ENCODE measurements around the gene ZNF200. TPM values are rescaled to one million over a fixed set of nuclear protein-coding genes. Genes with fewer than 3 reads are reported as not detected.

ZNF200 gene
- total and polyA plus RNA-seq, 2 donors (not counting 1 experiment from before 2014, with no cell fraction given) = 5.9 to 8.1 TPM

DNA sequence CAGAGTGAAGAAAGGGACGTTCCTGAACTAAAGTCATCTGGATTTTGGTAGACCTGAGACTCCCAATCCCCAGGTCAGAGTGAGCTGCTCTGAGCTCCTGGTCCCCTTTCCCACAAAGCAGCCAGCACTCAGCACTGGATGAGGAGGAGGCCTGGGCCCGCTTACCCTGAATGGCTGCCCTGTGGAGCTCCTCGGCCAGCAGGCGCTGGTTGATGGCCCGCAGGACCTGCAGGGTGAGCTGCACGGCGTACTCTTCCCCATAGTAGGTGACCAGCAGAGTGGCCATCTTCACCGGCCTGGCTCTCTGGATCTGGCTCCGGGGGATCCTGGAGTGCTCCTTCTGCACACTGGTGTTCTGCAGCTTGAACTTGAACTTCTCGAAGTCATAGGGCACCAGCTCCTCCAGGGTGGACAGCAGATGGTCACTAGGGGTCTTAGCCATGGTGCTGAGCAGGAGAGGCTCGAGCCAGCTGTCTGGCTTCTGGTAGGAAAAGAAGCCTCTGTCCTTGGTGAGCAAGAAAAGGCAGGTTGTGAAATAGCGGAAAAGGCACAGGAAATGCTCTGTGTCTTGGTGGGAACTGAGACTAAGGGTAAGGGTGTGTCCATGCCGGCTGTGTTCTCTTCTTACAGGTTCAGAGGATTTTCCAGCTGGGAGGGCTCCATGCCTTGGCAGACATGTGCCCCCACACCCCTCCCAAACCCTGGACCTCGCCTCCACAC lies 21.3 kb upstream of the ZNF200 start, which contains the start of gene MEFV:
MEFV (minus strand) TSS at position 488 of the 720 bp plus-strand sequence; CDS start at position 442, 46 bp downstream.
- no peak within 1 kb of the TSS for H3K4me2 ChIP-seq (ENCODE audit: extremely low read depth, insufficient read depth, low read length)

DNA sequence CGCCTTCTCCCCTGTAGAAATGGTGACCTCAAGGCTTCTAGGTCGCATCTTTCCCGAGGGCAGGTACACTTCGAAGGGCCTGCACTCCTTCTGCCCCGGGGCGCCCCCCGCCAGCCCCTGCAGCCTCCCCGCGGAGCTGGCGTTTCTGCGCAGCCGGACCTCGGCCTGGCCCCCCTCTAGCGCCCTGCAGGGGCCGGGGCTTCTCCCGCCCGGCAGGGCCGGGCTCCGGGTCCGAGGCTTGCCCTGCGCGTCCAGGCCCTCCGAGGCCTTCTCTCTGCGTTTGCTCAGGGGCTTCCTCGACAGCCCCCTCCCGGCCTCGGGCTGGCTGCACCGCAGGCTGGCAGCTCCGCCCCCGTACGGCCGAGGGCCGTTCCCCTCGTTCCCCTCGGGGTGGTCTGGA lies 19.4 kb upstream of the ZNF200 start:
- DNase-seq (ENCODE audit: low read depth in 2 of 2) = no peak
- TF ChIP-seq, protein P1, sequence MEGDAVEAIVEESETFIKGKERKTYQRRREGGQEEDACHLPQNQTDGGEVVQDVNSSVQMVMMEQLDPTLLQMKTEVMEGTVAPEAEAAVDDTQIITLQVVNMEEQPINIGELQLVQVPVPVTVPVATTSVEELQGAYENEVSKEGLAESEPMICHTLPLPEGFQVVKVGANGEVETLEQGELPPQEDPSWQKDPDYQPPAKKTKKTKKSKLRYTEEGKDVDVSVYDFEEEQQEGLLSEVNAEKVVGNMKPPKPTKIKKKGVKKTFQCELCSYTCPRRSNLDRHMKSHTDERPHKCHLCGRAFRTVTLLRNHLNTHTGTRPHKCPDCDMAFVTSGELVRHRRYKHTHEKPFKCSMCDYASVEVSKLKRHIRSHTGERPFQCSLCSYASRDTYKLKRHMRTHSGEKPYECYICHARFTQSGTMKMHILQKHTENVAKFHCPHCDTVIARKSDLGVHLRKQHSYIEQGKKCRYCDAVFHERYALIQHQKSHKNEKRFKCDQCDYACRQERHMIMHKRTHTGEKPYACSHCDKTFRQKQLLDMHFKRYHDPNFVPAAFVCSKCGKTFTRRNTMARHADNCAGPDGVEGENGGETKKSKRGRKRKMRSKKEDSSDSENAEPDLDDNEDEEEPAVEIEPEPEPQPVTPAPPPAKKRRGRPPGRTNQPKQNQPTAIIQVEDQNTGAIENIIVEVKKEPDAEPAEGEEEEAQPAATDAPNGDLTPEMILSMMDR (conservative IDR thresholded peaks at IDR 0.05 in 1 of 2, IDR thresholded peaks at IDR 0.05 in 1 of 2; ENCODE audit: low read depth in 1 of 2, low read length in 2 of 2) = no peak
- TF ChIP-seq EZH2 (IDR thresholded peaks at IDR 0.05; ENCODE audit: low read length, missing control alignments) = no peak
- Histone ChIP-seq H3K79me2 (ENCODE audit: control insufficient read depth, insufficient read depth, low read length) (no peaks in the 10 kb centered on the region), H3K9ac (ENCODE audit: insufficient read depth, low read length) (no peak overlapping the region), H3K4me2 (ENCODE audit: extremely low read depth, insufficient read depth, low read length) (no peak overlapping the region), H4K20me1 (ENCODE audit: control insufficient read depth, extremely low read depth, insufficient read depth, low read length) (no peaks in the 10 kb centered on the region), H2AFZ (ENCODE audit: low read length) (no peak overlapping the region), H3K4me1 (ENCODE audit: control insufficient read depth, extremely low read depth, insufficient read depth, low read length) (no peaks in the 10 kb centered on the region), H3K27me3 (ENCODE audit: control insufficient read depth, insufficient read depth, low read length) (no peaks in the 10 kb centered on the region), H3K4me3 (replicated peaks in 1 of 4; ENCODE audit: control extremely low read depth in 1 of 4, insufficient read depth in 1 of 4, low read depth in 3 of 4, low read length in 4 of 4) (no peak overlapping the region), H3K27ac (ENCODE audit: insufficient read depth, low read length) (no peak overlapping the region), H3K9me3 (ENCODE audit: control insufficient read depth, insufficient read depth, low read depth, low read length) (no peaks in the 10 kb centered on the region), H3K36me3 (ENCODE audit: control insufficient read depth, insufficient read depth, low read length) (no peaks in the 10 kb centered on the region)

More for the DNA sequence above, 21.3 kb upstream of the ZNF200 start, which contains the start of gene MEFV:
- Histone ChIP-seq H3K79me2 (ENCODE audit: control insufficient read depth, insufficient read depth, low read length) (no peaks in the 10 kb centered on the region), H4K20me1 (ENCODE audit: control insufficient read depth, extremely low read depth, insufficient read depth, low read length) (no peaks in the 10 kb centered on the region), H3K27ac (ENCODE audit: insufficient read depth, low read length) (no peak within 1 kb of the TSS), H3K36me3 (ENCODE audit: control insufficient read depth, insufficient read depth, low read length) (no peaks in the 10 kb centered on the region), H3K9ac (ENCODE audit: insufficient read depth, low read length) (no peak within 1 kb of the TSS), H3K4me1 (ENCODE audit: control insufficient read depth, extremely low read depth, insufficient read depth, low read length) (no peaks in the 10 kb centered on the region), H3K27me3 (ENCODE audit: control insufficient read depth, insufficient read depth, low read length) (no peaks in the 10 kb centered on the region), H3K9me3 (ENCODE audit: control insufficient read depth, insufficient read depth, low read depth, low read length) (no peaks in the 10 kb centered on the region), H3K4me3 (replicated peaks in 1 of 4; ENCODE audit: control extremely low read depth in 1 of 4, insufficient read depth in 1 of 4, low read depth in 3 of 4, low read length in 4 of 4) (no peak within 1 kb of the TSS), H2AFZ (ENCODE audit: low read length) (no peak within 1 kb of the TSS)
- no peak for TF ChIP-seq EZH2 (IDR thresholded peaks at IDR 0.05; ENCODE audit: low read length, missing control alignments)
- TF ChIP-seq, protein P1 (conservative IDR thresholded peaks at IDR 0.05 in 1 of 2, IDR thresholded peaks at IDR 0.05 in 1 of 2; ENCODE audit: low read depth in 1 of 2, low read length in 2 of 2) = no peak
- DNase-seq (ENCODE audit: low read depth in 2 of 2) = peak in 1 of 2 donors; percentile 2

GRCh38 chr16:3252967-3253366 lies 18.0 kb upstream of the ZNF200 start:
- Histone ChIP-seq H2AFZ (ENCODE audit: low read length) (no peak overlapping the region), H3K36me3 (ENCODE audit: control insufficient read depth, insufficient read depth, low read length) (no peaks in the 10 kb centered on the region), H3K27ac (ENCODE audit: insufficient read depth, low read length) (no peak overlapping the region), H3K9ac (ENCODE audit: insufficient read depth, low read length) (no peak overlapping the region), H3K79me2 (ENCODE audit: control insufficient read depth, insufficient read depth, low read length) (no peaks in the 10 kb centered on the region), H3K4me1 (ENCODE audit: control insufficient read depth, extremely low read depth, insufficient read depth, low read length) (no peaks in the 10 kb centered on the region), H3K4me2 (ENCODE audit: extremely low read depth, insufficient read depth, low read length) (no peak overlapping the region), H3K27me3 (ENCODE audit: control insufficient read depth, insufficient read depth, low read length) (peaks cover 4% of the 10 kb centered on the region), H4K20me1 (ENCODE audit: control insufficient read depth, extremely low read depth, insufficient read depth, low read length) (no peaks in the 10 kb centered on the region), H3K9me3 (ENCODE audit: control insufficient read depth, insufficient read depth, low read depth, low read length) (no peaks in the 10 kb centered on the region), H3K4me3 (replicated peaks in 1 of 4; ENCODE audit: control extremely low read depth in 1 of 4, insufficient read depth in 1 of 4, low read depth in 3 of 4, low read length in 4 of 4) (no peak overlapping the region)
- TF ChIP-seq EZH2 (IDR thresholded peaks at IDR 0.05; ENCODE audit: low read length, missing control alignments) = no peak
- TF ChIP-seq, protein P1 (conservative IDR thresholded peaks at IDR 0.05 in 1 of 2, IDR thresholded peaks at IDR 0.05 in 1 of 2; ENCODE audit: low read depth in 1 of 2, low read length in 2 of 2) = no peak
- DNase-seq (ENCODE audit: low read depth in 2 of 2) = no peak
